Measurements from ENCODE around the gene MCF2L.

Gene MCF2L

GRCh38 chr13:113113846-113114271 lies 144.8 kb downstream of the MCF2L start:
- no peak for DNase-seq (ENCODE audit: low spot score)

GRCh38 chr13:113114511-113115362 lies 145.7 kb downstream of the MCF2L start:
- DNase-seq (ENCODE audit: low spot score), result no peak

DNA sequence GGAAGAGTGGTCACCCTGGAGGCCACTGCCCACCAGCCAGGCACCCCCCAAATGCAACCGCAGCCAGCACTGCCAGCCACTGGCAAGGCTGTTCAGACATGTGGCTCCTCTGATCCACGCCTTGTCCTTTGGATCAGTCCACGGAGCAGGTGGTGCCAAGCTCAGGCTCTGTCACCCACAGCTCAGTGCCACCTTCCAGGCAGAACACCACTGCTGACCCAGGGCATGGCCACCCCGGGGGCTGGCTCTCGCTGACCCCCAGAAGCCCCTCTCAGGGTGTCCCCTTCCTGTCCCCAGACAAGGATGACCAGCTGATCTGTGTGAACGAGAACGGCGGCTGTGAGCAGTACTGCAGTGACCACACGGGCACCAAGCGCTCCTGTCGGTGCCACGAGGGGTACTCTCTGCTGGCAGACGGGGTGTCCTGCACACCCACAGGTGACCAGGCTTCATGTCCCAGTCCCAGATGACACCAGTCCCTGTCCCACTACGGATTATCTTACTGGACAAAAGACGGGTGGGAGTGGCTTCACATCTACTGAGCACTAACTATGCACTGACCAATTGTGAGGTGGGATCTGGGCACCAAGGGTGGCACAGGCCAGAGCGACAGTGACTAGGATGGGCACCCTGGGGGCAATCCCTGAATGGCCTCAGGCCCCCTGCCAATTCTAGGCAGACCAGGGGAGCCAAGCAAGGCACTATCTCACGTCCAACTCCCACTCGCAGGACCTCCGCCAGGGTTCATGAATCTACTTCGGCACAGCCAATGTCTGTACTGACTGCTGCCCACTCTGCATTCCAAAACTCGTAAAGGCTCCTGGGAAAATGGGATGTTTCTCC lies 146.6 kb downstream of the MCF2L start:
- DNase-seq (ENCODE audit: low spot score), result no peak

- DNase-seq (ENCODE audit: low spot score), result no peak
These were observed 147.3 kb downstream of the MCF2L start for GRCh38 chr13:113116206-113116800.

GRCh38 chr13:113116871-113117271 lies 147.9 kb downstream of the MCF2L start:
- no peak for DNase-seq (ENCODE audit: low spot score)

DNA sequence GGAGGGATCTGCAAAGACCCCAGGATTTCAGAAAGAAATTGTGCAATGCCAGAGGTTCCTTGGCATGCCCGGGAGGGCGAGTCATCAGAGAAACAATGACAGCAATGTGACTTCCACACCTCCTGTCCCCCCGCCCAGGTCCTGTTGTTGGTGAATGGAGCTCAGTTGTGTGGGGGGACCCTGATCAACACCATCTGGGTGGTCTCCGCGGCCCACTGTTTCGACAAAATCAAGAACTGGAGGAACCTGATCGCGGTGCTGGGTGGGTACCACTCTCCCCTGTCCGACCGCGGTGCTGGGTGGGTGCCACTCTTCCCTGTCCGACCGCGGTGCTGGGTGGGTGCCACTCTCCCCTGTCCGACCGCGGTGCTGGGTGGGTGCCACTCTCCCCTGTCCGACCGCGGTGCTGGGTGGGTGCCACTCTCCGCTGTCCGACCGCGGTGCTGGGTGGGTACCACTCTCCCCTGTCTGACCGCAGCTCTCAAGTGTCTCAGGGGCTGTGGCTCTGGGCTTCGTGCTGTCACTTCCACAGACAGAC lies 148.4 kb downstream of the MCF2L start:
- no peak for DNase-seq (ENCODE audit: low spot score)

DNA sequence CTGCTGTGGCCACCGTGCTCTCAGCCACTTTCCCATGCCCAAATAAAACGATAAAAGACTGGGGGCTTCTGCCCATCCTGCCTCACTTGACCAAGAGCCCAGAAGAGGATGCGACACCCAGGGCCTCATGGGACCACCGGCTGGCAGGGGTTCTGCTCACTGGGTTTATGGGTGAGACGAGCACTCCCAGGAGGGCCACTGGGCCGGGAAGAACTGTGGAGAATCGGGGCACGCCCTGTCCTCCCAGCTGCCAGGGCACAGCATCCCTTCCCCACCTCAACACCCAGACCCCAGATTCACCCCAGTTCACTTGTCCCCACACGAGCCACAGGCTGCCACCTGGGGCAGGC lies 148.9 kb downstream of the MCF2L start:
- no peak for DNase-seq (ENCODE audit: low spot score)

DNA sequence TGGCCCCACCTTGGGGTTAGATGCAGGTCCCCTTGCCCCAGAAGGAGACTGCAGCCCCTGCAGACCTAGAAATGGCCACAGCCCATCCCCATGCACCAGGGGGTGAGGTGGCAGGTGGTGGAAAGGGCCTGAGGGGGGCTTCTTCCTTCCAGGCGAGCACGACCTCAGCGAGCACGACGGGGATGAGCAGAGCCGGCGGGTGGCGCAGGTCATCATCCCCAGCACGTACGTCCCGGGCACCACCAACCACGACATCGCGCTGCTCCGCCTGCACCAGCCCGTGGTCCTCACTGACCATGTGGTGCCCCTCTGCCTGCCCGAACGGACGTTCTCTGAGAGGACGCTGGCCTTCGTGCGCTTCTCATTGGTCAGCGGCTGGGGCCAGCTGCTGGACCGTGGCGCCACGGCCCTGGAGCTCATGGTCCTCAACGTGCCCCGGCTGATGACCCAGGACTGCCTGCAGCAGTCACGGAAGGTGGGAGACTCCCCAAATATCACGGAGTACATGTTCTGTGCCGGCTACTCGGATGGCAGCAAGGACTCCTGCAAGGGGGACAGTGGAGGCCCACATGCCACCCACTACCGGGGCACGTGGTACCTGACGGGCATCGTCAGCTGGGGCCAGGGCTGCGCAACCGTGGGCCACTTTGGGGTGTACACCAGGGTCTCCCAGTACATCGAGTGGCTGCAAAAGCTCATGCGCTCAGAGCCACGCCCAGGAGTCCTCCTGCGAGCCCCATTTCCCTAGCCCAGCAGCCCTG lies 149.4 kb downstream of the MCF2L start:
- DNase-seq (ENCODE audit: low spot score), result no peak

DNA sequence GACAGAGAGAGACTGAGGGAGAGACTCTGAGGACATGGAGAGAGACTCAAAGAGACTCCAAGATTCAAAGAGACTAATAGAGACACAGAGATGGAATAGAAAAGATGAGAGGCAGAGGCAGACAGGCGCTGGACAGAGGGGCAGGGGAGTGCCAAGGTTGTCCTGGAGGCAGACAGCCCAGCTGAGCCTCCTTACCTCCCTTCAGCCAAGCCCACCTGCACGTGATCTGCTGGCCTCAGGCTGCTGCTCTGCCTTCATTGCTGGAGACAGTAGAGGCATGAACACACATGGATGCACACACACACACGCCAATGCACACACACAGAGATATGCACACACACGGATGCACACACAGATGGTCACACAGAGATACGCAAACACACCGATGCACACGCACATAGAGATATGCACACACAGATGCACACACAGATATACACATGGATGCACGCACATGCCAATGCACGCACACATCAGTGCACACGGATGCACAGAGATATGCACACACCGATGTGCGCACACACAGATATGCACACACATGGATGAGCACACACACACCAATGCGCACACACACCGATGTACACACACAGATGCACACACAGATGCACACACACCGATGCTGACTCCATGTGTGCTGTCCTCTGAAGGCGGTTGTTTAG lies 150.3 kb downstream of the MCF2L start:
- no peak for DNase-seq (ENCODE audit: low spot score)

DNA sequence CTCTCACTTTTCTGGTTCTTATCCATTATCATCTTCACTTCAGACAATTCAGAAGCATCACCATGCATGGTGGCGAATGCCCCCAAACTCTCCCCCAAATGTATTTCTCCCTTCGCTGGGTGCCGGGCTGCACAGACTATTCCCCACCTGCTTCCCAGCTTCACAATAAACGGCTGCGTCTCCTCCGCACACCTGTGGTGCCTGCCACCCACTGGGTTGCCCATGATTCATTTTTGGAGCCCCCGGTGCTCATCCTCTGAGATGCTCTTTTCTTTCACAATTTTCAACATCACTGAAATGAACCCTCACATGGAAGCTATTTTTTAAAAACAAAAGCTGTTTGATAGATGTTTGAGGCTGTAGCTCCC lies 150.8 kb downstream of the MCF2L start:
- no peak for DNase-seq (ENCODE audit: low spot score)

DNA sequence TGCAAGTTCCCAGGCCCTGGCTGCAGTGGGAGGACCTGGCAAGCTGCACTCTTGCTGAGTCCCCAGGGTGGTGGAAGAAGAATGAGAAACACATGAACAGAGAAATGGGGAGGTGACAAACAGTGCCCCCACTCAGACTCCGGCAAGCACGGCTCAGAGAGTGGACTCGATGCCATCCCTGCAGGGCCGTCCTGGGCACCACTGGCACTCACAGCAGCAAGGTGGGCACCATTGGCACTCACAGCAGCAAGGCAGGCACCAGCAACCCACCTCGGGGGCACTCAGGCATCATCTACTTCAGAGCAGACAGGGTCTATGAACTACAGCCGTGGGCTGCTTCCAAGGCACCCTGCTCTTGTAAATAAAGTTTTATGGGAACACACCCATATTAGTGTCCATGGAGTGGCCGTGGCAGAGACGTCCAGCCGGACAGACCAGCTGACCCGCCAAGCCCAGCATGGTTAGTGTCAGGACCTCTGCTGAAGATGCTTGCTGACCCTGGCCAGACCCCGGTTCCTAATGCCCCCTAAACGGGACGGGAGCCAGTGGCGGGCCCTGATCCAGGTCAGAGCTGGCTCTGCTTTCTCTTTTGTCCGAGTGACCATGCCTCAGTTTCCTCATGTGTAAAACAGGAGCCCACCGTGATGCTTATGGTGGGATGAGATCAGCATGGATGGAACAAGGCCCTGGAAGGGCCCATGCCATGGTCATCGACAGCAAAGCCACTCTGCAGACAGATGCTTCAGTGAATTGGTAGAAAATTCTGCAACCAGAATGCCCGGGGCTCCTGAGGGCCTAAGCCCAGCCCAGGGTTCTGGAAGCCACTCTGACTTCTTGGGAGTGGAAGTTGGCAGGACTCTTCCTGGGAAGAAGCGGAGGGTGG lies 151.5 kb downstream of the MCF2L start:
- DNase-seq (ENCODE audit: low spot score), result no peak

GRCh38 chr13:113121183-113121927 lies 152.3 kb downstream of the MCF2L start:
- no peak for DNase-seq (ENCODE audit: low spot score)

DNA sequence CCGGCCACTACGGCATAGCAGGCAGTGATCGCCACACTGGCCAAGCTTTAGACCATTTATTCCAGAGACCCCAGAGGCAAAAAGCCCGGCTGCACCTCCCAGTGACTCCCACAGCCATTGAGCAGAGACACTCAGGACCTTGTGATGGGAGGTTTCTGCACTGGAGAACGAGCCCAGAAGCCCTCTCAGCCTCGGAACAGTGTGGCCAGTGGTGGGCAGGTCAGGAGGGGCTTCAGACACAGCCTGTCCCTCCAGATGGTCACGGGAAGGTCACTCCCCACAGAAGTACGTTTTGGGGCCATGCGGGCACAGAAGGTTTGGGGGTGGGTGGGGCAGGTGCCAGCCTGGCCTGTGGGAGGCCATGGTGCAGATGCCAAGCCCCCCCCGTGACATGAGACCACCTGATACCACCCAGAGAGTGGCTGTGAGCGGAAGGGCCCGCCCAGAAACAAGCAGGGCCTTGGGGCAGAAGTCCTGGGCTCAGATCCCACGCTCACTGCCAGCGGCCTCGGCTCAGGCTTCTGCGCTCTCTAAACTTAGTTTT lies 153.0 kb downstream of the MCF2L start:
- DNase-seq (ENCODE audit: low spot score), result no peak

GRCh38 chr13:113122550-113123225 lies 153.7 kb downstream of the MCF2L start, which contains the start of gene F10:
F10 (plus strand) TSS chr13:113122799; CDS start chr13:113122856, 57 bp downstream.
- no peak for DNase-seq (ENCODE audit: low spot score)

DNA sequence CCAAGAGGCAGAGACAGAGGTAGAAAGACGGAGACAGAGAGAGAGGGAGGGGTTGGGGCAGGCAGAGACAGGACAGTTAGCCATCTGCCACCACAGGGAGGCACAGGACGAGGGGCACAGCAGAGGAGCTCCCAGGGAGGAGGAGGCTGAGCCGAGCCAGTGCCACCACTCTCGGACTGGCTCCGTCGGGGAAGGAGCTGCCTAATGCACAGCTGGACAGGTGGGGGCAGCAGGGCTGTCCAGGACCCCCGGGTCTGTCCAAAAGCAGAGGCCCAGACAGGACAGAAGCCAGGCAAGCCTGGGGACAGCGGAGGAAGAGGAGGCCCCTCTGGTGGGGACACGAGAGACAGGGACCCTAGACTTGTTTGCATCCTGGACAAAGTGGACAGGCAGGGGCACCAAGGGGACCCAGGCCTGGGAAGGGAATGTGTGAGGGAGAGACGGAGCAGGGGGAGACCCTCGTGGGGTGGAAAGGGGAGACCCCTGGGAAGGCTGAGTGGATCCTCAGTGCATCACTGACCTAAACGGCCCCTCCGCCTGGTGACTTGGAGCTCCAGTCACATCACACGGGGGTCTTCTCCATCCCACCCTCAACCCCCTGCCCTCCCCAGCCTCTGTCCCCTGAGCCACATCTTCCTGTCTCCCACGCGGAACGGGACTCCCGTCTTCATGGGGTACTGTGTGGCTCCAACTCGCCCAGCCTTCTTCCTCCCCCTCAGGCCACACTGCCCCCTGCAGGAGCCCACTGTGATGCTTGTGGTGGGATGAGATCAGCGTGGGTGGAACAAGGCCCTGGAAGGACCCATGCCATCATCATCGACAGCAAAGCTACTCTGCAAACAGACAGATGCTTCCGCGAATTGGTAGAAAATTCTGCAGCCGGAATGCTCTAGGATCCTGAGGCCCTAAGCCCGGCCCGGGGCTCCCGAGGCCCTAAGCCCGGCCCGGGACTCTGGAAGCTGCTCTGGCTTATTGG lies 154.5 kb downstream of the MCF2L start:
- DNase-seq (ENCODE audit: low spot score), result no peak

- no peak for DNase-seq (ENCODE audit: low spot score)
These were observed 155.4 kb downstream of the MCF2L start for GRCh38 chr13:113124211-113124970.
